Measurements from ENCODE around the gene ETFB.

Gene ETFB

DNA sequence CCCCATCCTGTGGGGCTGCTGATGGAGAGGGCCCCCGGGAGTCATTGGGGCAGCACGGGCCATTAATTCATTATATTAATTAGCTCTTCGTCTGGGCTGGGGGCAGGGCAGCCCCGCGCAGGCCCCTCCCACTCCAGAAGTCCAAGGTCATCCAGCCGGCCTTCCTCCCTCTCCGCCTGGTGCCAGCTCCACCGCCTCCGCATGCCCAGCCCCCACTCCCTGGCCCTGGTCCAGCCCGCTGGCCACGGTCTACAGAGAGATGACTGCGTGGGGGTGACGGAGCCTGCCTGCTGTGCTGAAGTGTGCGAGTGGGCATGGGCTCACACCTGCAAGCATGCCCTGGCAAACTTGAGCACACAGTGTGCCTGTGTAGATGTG, 45.9 kb downstream of the ETFB start:
- Mint-ChIP-seq H3K4me3 (no peak overlapping the region), H3K27me3 (peaks cover 46 to 51% of the 10 kb centered on the region in 2 donors), H3K4me1 (no peaks in the 10 kb centered on the region), H3K9me3 (peaks cover 3 to 5% of the 10 kb centered on the region in 2 donors), H3K36me3 (peaks cover 0 to 2% of the 10 kb centered on the region in 2 donors), H3K27ac (no peak overlapping the region)
- no peak for ATAC-seq (replicated peaks)
- no peak for DNase-seq

DNA sequence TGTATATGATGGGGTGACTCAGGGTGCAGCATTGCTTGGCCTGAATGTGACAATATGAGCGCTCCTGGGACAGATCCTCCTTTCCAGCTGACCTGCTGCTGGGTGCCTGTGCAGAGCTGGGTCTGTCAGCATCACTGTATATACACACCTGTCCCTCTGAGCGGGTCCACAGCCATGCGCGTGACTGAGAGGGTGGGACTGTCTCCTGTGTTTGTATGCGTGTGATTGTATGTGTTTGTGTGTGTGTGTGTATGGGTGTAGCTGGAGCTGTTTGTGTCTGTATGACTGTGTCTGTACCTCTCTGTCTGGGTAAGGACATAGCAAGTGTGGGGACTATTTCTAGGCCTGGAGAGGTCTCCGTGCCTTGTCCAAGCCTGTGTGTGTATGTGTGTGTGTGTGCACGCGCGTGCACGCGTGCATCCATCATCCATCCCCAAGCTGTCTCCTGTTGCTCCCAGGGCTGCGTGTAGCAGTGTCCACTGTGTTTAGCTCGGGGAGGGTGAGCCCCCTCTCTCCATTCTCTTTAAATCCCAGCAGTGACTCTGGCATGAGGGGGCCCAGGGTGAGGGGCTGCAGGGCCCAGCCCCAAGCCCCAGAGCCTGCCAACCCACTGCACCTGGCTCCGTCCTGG, 46.4 kb downstream of the ETFB start:
- H3K36me3 Mint-ChIP-seq, result peaks cover 0 to 3% of the 10 kb centered on the region in 2 donors
- no peak for ATAC-seq (replicated peaks)
- no peak overlapping the region for H3K4me3 Mint-ChIP-seq
- H3K27ac Mint-ChIP-seq, result no peak overlapping the region
- DNase-seq, result no peak
- peaks cover 44 to 51% of the 10 kb centered on the region in 2 donors for H3K27me3 Mint-ChIP-seq
- H3K9me3 Mint-ChIP-seq, result peaks cover 6% of the 10 kb centered on the region in 2 donors
- H3K4me1 Mint-ChIP-seq, result no peaks in the 10 kb centered on the region

GRCh38 chr19:51318687-51319648, 47.2 kb downstream of the ETFB start:
- H3K36me3 Mint-ChIP-seq, result peaks cover 0 to 3% of the 10 kb centered on the region in 2 donors
- H3K4me3 Mint-ChIP-seq, result no peak overlapping the region
- no peak overlapping the region for H3K27ac Mint-ChIP-seq
- peaks cover 42 to 50% of the 10 kb centered on the region in 2 donors for H3K27me3 Mint-ChIP-seq
- H3K4me1 Mint-ChIP-seq, result peaks cover under 1 to 3% of the 10 kb centered on the region in 2 donors
- DNase-seq (no peak), ATAC-seq (replicated peaks) (no peak)
- peaks cover 8 to 9% of the 10 kb centered on the region in 2 donors for H3K9me3 Mint-ChIP-seq

DNA sequence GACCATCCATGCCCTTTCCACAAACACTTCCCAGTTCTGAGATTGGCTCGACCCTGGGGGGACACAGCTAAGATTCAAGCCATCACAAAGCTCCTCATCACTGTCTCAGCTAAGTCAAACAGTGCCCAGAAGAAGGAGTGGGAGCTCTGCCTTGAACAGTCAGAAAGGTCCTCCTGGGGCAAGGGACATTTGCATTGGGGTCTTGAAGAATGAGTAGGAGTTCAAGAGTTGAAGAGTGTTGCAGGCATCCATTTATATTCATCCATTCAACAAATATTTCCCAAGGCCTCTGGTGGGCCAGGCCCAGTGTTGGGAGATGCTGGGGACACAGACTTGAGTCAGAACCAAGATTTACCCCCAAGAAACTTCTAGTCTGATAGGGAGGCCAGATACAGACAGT, 48.2 kb downstream of the ETFB start:
- peaks cover 0 to 3% of the 10 kb centered on the region in 2 donors for H3K36me3 Mint-ChIP-seq
- H3K4me3 Mint-ChIP-seq, result no peak overlapping the region
- no peak for DNase-seq
- peaks cover 8 to 9% of the 10 kb centered on the region in 2 donors for H3K9me3 Mint-ChIP-seq
- no peak overlapping the region for H3K27ac Mint-ChIP-seq
- H3K27me3 Mint-ChIP-seq, result peaks cover 40 to 50% of the 10 kb centered on the region in 2 donors
- ATAC-seq (replicated peaks), result no peak
- peaks cover 7 to 13% of the 10 kb centered on the region in 2 donors for H3K4me1 Mint-ChIP-seq

DNA sequence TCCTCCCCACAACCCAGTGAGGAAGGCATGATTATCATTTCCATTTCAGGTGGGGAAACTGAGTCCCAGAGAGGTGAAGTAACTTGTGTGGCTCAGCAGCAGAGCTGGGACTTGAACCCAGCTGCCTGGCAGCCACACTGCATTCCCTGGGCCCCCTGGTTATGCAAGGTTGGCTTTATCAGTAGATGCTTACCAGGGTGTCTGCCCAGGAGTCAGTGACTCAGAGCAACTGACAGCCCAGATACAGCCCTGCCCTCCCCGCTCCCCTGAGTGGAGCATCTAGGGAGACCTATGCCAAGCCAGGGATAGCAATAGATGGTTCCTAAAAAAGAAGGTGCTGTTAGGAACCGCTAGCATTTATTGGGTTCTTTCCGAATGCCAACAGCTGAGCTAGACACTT, 48.8 kb downstream of the ETFB start:
- Mint-ChIP-seq H3K36me3 (peaks cover 0 to 3% of the 10 kb centered on the region in 2 donors), H3K4me1 (peaks cover 7 to 14% of the 10 kb centered on the region in 2 donors), H3K27me3 (peaks cover 37 to 50% of the 10 kb centered on the region in 2 donors), H3K27ac (no peak overlapping the region), H3K4me3 (no peak overlapping the region), H3K9me3 (peaks cover 8 to 9% of the 10 kb centered on the region in 2 donors)
- ATAC-seq (replicated peaks) (no peak), DNase-seq (no peak)

DNA sequence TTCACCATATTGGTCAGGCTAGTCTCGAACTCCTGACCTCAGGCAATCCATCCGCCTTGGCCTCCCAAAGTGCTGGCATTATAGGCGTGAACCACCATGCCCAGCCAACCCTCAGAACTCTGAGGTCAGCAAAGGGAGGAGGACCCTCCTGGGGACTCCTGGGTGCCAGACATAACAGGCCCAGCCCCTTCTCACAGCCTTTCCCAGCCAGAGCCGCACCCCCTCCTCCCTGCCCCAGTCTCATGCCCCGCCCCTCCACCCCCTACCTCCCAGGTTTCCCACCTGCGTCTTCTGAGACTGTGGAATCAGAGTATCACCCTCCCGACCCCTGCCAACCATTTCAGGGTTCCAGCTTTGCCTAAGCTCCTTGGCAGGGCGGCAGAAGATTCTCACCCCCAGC, 49.5 kb downstream of the ETFB start:
- peaks cover 8 to 9% of the 10 kb centered on the region in 2 donors for H3K9me3 Mint-ChIP-seq
- no peak for ATAC-seq (replicated peaks)
- H3K36me3 Mint-ChIP-seq, result peaks cover 0 to 3% of the 10 kb centered on the region in 2 donors

GRCh38 chr19:51311351-51312257, 54.6 kb downstream of the ETFB start, which contains the start of gene IGLON5:
Gene IGLON5 (plus strand): TSS chr19:51311644. CDS start chr19:51311848, 204 bp downstream.
- peaks cover 48 to 60% of the 10 kb centered on the region in 2 donors for H3K27me3 Mint-ChIP-seq
- peaks cover 13 to 16% of the 10 kb centered on the region in 2 donors for H3K9me3 Mint-ChIP-seq
- peaks cover 0 to 5% of the 10 kb centered on the region in 2 donors for H3K36me3 Mint-ChIP-seq
- ATAC-seq (replicated peaks) (no peak), DNase-seq (no peak)
- H3K4me1 Mint-ChIP-seq, result peaks cover 10 to 14% of the 10 kb centered on the region in 2 donors
- H3K27ac Mint-ChIP-seq, result peak within 1 kb of the TSS; percentile 52
- no peak within 1 kb of the TSS for H3K4me3 Mint-ChIP-seq

More for the DNA sequence above, 49.5 kb downstream of the ETFB start:
- Mint-ChIP-seq H3K27ac (no peak overlapping the region), H3K4me3 (no peak overlapping the region), H3K4me1 (peaks cover 10 to 14% of the 10 kb centered on the region in 2 donors), H3K27me3 (peaks cover 37 to 51% of the 10 kb centered on the region in 2 donors)
- no peak for DNase-seq

- no peak for DNase-seq
- Mint-ChIP-seq H3K36me3 (peaks cover 0 to 2% of the 10 kb centered on the region in 2 donors), H3K27ac (no peak overlapping the region), H3K9me3 (peaks cover 15 to 20% of the 10 kb centered on the region in 2 donors), H3K27me3 (peaks cover 31 to 42% of the 10 kb centered on the region in 2 donors), H3K4me3 (no peak overlapping the region), H3K4me1 (no peaks in the 10 kb centered on the region)
- no peak for ATAC-seq (replicated peaks)
Observed at GRCh38 chr19:51305479-51305878, 60.7 kb downstream of the ETFB start.

DNA sequence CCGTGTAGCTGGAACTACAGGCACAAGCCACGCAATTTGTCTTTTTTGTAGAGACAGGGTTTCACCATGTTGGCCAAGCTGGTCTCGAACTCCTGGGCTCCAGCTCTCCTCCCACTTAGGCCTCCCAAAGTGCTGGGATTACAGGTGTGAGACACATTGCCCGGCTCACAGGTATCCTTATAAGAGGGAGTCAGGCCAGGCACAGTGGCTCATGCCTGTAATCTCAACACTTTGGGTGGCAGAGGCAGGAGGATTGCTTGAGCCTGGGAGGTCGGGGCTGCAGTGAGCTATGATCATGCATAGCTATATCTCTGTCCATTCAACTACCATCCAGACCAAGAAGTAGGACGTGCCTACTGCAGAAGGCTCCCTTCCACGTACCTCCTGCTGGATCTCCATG, 64.9 kb downstream of the ETFB start:
- ATAC-seq (replicated peaks), result no peak
- H3K4me1 Mint-ChIP-seq, result no peaks in the 10 kb centered on the region
- no peak overlapping the region for H3K4me3 Mint-ChIP-seq

DNA sequence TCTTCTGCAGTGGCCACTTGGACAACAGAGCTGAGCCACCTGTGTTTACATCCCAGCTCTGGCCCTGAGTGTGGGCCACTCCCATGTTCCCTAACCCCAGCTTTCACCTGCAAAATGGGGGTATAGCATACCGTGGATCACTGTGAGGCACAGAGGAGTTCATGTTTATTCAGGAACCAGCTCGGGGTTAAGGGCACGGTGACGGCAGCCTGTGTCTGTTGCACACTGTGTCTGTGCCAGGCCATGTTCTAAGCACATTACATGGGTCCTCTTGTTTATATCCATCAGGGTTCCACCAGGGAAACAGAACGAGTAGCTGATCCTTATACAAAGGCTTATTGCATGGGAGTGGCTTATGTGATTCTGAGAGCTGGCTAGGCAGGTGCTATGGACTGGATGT, 68.8 kb downstream of the ETFB start:
- H3K36me3 Mint-ChIP-seq, result no peaks in the 10 kb centered on the region
- peaks cover 36 to 40% of the 10 kb centered on the region in 2 donors for H3K27me3 Mint-ChIP-seq
- ATAC-seq (replicated peaks) (no peak), DNase-seq (no peak)
- no peaks in the 10 kb centered on the region for H3K4me1 Mint-ChIP-seq
- H3K27ac Mint-ChIP-seq, result no peak overlapping the region
- no peak overlapping the region for H3K4me3 Mint-ChIP-seq
- no peaks in the 10 kb centered on the region for H3K9me3 Mint-ChIP-seq

More for the DNA sequence above, 64.9 kb downstream of the ETFB start:
- H3K9me3 Mint-ChIP-seq, result peaks cover 3 to 10% of the 10 kb centered on the region in 2 donors
- no peaks in the 10 kb centered on the region for H3K36me3 Mint-ChIP-seq
- H3K27me3 Mint-ChIP-seq, result peaks cover 16 to 31% of the 10 kb centered on the region in 2 donors
- no peak for DNase-seq
- no peak overlapping the region for H3K27ac Mint-ChIP-seq

DNA sequence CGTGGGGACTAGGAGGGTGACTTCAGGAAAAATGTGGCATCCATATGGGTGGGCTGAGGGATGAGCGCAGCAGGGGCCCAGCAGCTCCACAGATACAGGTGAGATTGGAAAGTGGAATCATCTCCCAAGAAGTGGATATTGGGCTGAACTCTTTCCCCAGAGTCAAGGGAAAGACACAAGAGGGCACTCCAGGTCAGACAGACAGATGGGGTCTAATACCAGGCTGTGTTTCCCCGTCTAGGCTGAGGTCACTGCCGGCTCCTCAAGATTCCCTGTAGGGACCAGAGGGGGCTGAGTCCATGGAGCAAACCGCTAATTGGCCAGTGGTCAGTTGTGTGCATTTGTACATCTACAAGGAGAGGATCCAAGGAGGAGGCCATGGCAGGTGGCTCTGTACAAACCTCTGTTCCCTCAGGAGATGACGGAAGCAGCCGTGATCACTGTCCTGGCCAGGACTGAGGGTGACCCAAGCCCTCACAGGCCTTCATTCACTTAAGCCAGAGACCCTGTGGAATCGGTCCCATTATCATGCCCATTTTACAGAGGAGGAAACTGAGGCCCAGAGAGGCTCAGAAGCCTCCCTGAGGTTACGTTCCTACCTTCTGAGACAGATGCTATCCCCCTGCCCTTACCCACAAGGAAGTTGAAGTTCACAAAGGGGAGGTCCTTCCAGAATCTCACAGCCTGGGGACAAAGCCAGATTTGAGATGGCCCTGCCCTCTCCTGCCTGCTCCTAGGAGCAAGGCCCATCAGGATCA, 69.7 kb downstream of the ETFB start:
- no peaks in the 10 kb centered on the region for H3K4me1 Mint-ChIP-seq
- ATAC-seq (replicated peaks) (no peak), DNase-seq (no peak)
- peaks cover 39 to 43% of the 10 kb centered on the region in 2 donors for H3K27me3 Mint-ChIP-seq
- no peaks in the 10 kb centered on the region for H3K36me3 Mint-ChIP-seq
- H3K4me3 Mint-ChIP-seq, result no peak overlapping the region
- no peaks in the 10 kb centered on the region for H3K9me3 Mint-ChIP-seq
- H3K27ac Mint-ChIP-seq, result no peak overlapping the region

- Mint-ChIP-seq H3K27ac (no peak overlapping the region), H3K9me3 (no peaks in the 10 kb centered on the region), H3K4me1 (no peaks in the 10 kb centered on the region), H3K36me3 (no peaks in the 10 kb centered on the region), H3K27me3 (peaks cover 36 to 44% of the 10 kb centered on the region in 2 donors), H3K4me3 (no peak overlapping the region)
- no peak for ATAC-seq (replicated peaks)
- no peak for DNase-seq
Observed at GRCh38 chr19:51295382-51296126, 70.6 kb downstream of the ETFB start.
